Liver (tissue), 9 donors: Measurements from ENCODE around the gene PTCD1. TPM values are rescaled to one million over a fixed set of nuclear protein-coding genes. Genes with fewer than 3 reads are reported as not detected.

Experiments
- DNase-seq: peaks from one replicate; pipeline ENCODE4 v3.0.0-alpha.2; 2017; ENCODE audit warnings: low spot score
- H3K27ac ChIP-seq, 2 donors: one replicate each; pipeline ENCODE4 v1.7.0; 2013; ENCODE audit warnings: inconsistent platforms in 2 of 2, low read length in 2 of 2, control low read depth in 1 of 2, low read depth in 1 of 2, mild to moderate bottlenecking in 1 of 2
- H3K27me3 ChIP-seq, 4 donors: one replicate each; pipeline versions ENCODE4 v1.6.1 to v1.7.0; 2013; ENCODE audit warnings: low read length in 3 of 4, inconsistent platforms in 1 of 4, mild to moderate bottlenecking in 1 of 4, moderate library complexity in 1 of 4; ENCODE audit not compliant: control insufficient read depth in 4 of 4, insufficient read depth in 4 of 4
- H3K36me3 ChIP-seq, 4 donors: one replicate each; pipeline versions ENCODE4 v1.6.1 to v1.7.0; 2013; ENCODE audit warnings: low read length in 3 of 4, mild to moderate bottlenecking in 3 of 4, low read depth in 1 of 4, moderate library complexity in 1 of 4; ENCODE audit not compliant: control insufficient read depth in 4 of 4, insufficient read depth in 3 of 4
- H3K4me1 ChIP-seq, 4 donors: one replicate each; pipeline versions ENCODE4 v1.6.1 to v1.7.0; 2013; ENCODE audit warnings: low read length in 3 of 4, mild to moderate bottlenecking in 3 of 4, moderate library complexity in 1 of 4; ENCODE audit not compliant: control insufficient read depth in 4 of 4, insufficient read depth in 4 of 4
- H3K4me3 ChIP-seq, 3 donors: one replicate each; pipeline versions ENCODE4 v1.6.1 to v1.7.0; 2013; ENCODE audit warnings: low read length in 3 of 3, control low read depth in 1 of 3, low read depth in 1 of 3, mild to moderate bottlenecking in 1 of 3
- H3K9ac ChIP-seq, 2 donors: one replicate each; pipeline ENCODE4 v1.7.0; 2013; ENCODE audit warnings: low read length in 2 of 2, mild to moderate bottlenecking in 2 of 2, moderate library complexity in 2 of 2, control low read depth in 1 of 2, low read depth in 1 of 2
- H3K9me3 ChIP-seq, 4 donors: one replicate each; pipeline versions ENCODE4 v1.6.1 to v1.7.0; 2013; ENCODE audit warnings: low read length in 3 of 4; ENCODE audit not compliant: control insufficient read depth in 4 of 4
- ATF3 ChIP-seq: IDR thresholded peaks from 2 replicates; pipeline ENCODE4 v1.6.1; 2016; ENCODE audit warnings: antibody characterized with exemption
- EGR1 ChIP-seq, 2 donors: IDR thresholded peaks; 2 replicates each; pipeline ENCODE4 v1.6.1; 2016 to 2018; ENCODE audit warnings: antibody characterized with exemption in 2 of 2, low read depth in 2 of 2
- FOXA1 ChIP-seq: IDR thresholded peaks from 2 replicates; pipeline ENCODE4 v1.6.1; 2016; ENCODE audit warnings: antibody characterized with exemption
- GABPA ChIP-seq, 2 donors: IDR thresholded peaks in 1 of 2; conservative IDR thresholded peaks in 1 of 2; 2 replicates each; pipeline ENCODE4 v1.6.1; 2016; ENCODE audit warnings: antibody characterized with exemption in 2 of 2, mild to moderate bottlenecking in 1 of 2, moderate library complexity in 1 of 2
- HNF4A ChIP-seq, 2 donors: conservative IDR thresholded peaks; 2 replicates each; pipeline ENCODE4 v1.6.1; 2016; ENCODE audit warnings: antibody characterized with exemption in 2 of 2, mild to moderate bottlenecking in 2 of 2
- JUND ChIP-seq, 2 donors: IDR thresholded peaks; 2 replicates each; pipeline ENCODE4 v1.6.1; 2016; ENCODE audit warnings: antibody characterized with exemption in 2 of 2
- MAX ChIP-seq: IDR thresholded peaks from 2 replicates; pipeline ENCODE4 v1.6.1; 2016; ENCODE audit warnings: antibody characterized with exemption
- NR2F2 ChIP-seq: IDR thresholded peaks from 2 replicates; pipeline ENCODE4 v1.6.1; 2016; ENCODE audit warnings: antibody characterized with exemption
- REST ChIP-seq: IDR thresholded peaks from 2 replicates; pipeline ENCODE4 v1.6.1; 2016; ENCODE audit warnings: antibody characterized with exemption, mild to moderate bottlenecking
- SP1 ChIP-seq: IDR thresholded peaks from 2 replicates; pipeline ENCODE4 v1.6.1; 2018; ENCODE audit warnings: antibody characterized with exemption, mild to moderate bottlenecking
- TAF1 ChIP-seq: conservative IDR thresholded peaks from 2 replicates; pipeline ENCODE4 v1.6.1; 2016; ENCODE audit warnings: antibody characterized with exemption, mild to moderate bottlenecking
- YY1 ChIP-seq: IDR thresholded peaks from 2 replicates; pipeline ENCODE4 v1.6.1; 2016; ENCODE audit warnings: antibody characterized with exemption, mild to moderate bottlenecking
- ZBTB33 ChIP-seq: IDR thresholded peaks from 2 replicates; pipeline ENCODE4 v1.6.1; 2016; ENCODE audit warnings: antibody characterized with exemption
- WGBS: extraction: QIAGEN DNeasy Blood & Tissue Kit; methylation state at CpG from one replicate; pipeline ENCODE4 v1.1.7; 2013; 5-methylcytosine and 5-hydroxymethylcytosine counted together
- polyA plus RNA-seq, 2 donors: library from polyadenylated mRNA; stranded (reverse) in 1 of 2; unstranded in 1 of 2; fragments of 200-250 nt in 1 of 2; fragments of >200 nt in 1 of 2; fragmentation: Nextera tagmentation in 1 of 2; extraction: Ambion mirVana in 1 of 2; gene quantifications; one replicate each; pipeline versions ENCODE4 v1.2.1 to v1.2.3, GENCODE V29; 2013 to 2015
- total RNA-seq, 2 donors: library from RNA; depleted of rRNA; stranded (reverse); fragments of >200 nt; gene quantifications; one replicate each; pipeline ENCODE4 v1.2.3, GENCODE V29; 2014
- donor health status: healthy.
- donor health status: healthy.
- donor health status: healthy.
- donor health status: healthy.
- donor health status: healthy.

PTCD1 gene
- total and polyA plus RNA-seq, 4 donors, result 3.1 to 4.3 (median 3.8) TPM

- TF ChIP-seq ZBTB33, result no peak
- no peak for TF ChIP-seq JUND (IDR thresholded peaks at IDR 0.05)
- TF ChIP-seq FOXA1, result no peak
- no peak for TF ChIP-seq YY1
- no peak for TF ChIP-seq TAF1
- TF ChIP-seq GABPA (IDR thresholded peaks at IDR 0.05 in 1 of 2, conservative IDR thresholded peaks at IDR 0.05 in 1 of 2), result no peak
- TF ChIP-seq EGR1 (IDR thresholded peaks at IDR 0.05; ENCODE audit: low read depth in 2 of 2), result no peak
- no peak for TF ChIP-seq SP1
Measured at GRCh38 chr7:99468336-99468918, 29.8 kb upstream of the PTCD1 start (continued).

- H3K4me3 ChIP-seq, result peak overlapping the region; percentile 70 to 99 (median 84)
- DNase-seq, result no peak
- no peaks in the 10 kb centered on the region for H3K9me3 ChIP-seq
- TF ChIP-seq TAF1, result no peak
- TF ChIP-seq GABPA (IDR thresholded peaks at IDR 0.05 in 1 of 2, conservative IDR thresholded peaks at IDR 0.05 in 1 of 2), result no peak
- TF ChIP-seq SP1, result no peak
- TF ChIP-seq HNF4A (conservative IDR thresholded peaks at IDR 0.05), result peak in 1 of 2 donors; percentile 14
- peaks cover 0 to 7% (median 4%) of the 10 kb centered on the region in 4 donors for H3K36me3 ChIP-seq
- no peaks in the 10 kb centered on the region for H3K27me3 ChIP-seq
- H3K4me1 ChIP-seq, result peaks cover 3 to 29% (median 14%) of the 10 kb centered on the region in 4 donors
- H3K9ac ChIP-seq, result peak overlapping the region; percentile 59 to 96
- WGBS, result 3% methylated on average over 9 of the region's 9 CpGs
- H3K27ac ChIP-seq, result peak overlapping the region; percentile 78 to 87
Measured at GRCh38 chr7:99465421-99465768, 26.8 kb upstream of the PTCD1 start.

GRCh38 chr7:99461221-99461620, 22.6 kb upstream of the PTCD1 start:
- Histone ChIP-seq H3K36me3 (peaks cover 14 to 46% (median 25%) of the 10 kb centered on the region in 4 donors), H3K4me3 (no peak overlapping the region), H3K9me3 (no peaks in the 10 kb centered on the region), H3K27ac (no peak overlapping the region), H3K27me3 (no peaks in the 10 kb centered on the region), H3K4me1 (peaks cover 3 to 22% (median 14%) of the 10 kb centered on the region in 4 donors), H3K9ac (no peak overlapping the region)
- TF ChIP-seq NR2F2, result no peak
- TF ChIP-seq REST, result no peak
- no peak for TF ChIP-seq ZBTB33
- no peak for TF ChIP-seq ATF3
- TF ChIP-seq HNF4A (conservative IDR thresholded peaks at IDR 0.05), result no peak
- no peak for TF ChIP-seq MAX
- no peak for TF ChIP-seq GABPA (IDR thresholded peaks at IDR 0.05 in 1 of 2, conservative IDR thresholded peaks at IDR 0.05 in 1 of 2)
- no peak for TF ChIP-seq FOXA1
- WGBS, result 97% methylated on average over 2 of the region's 2 CpGs
- no peak for DNase-seq
